WTC11 (cell line): ENCODE results near the gene BMPR2. TPM values are rescaled to one million over a fixed set of nuclear protein-coding genes. Genes with fewer than 3 reads are reported as not detected.
"Not testable (repeated sequence)": the region's sequence is repeated elsewhere in the genome, so short reads cannot be mapped to it uniquely, and the experiment has no call there.

Source experiments
- ATAC-seq: fragments of 200-7000 bp; cut with Tn5 transposase; 2 replicates; pipeline ENCODE4 v1.10.0; 2021; ENCODE audit warnings: mild to moderate bottlenecking, moderate library complexity
- CTCF ChIA-PET: fragments of 300-600 bp; sonication (Branson Sonifier 250); formaldehyde crosslinking; loops from one replicate; lab custom pipeline; 2021; ENCODE audit warnings: antibody characterized with exemption; lab: Charles Lee
- POLR2A ChIA-PET: fragments of 350-600 bp; sonication (Branson Sonifier 250); formaldehyde crosslinking; loops from one replicate; lab custom pipeline; 2021; ENCODE audit warnings: antibody characterized with exemption; lab: Charles Lee
- DNase-seq: peaks from one replicate; pipeline ENCODE4 v3.0.0; 2021; ENCODE audit warnings: low spot score
- H3K27ac Mint-ChIP-seq: 2 replicates; pipeline ENCODE4 v1.8.0; 2021; ENCODE audit warnings: mixed read lengths
- H3K27me3 Mint-ChIP-seq: 2 replicates; pipeline ENCODE4 v1.8.0; 2021; ENCODE audit warnings: low read depth, mild to moderate bottlenecking, moderate library complexity, mixed read lengths
- H3K36me3 Mint-ChIP-seq: 2 replicates; pipeline ENCODE4 v1.8.0; 2021; ENCODE audit warnings: mixed read lengths
- H3K4me1 Mint-ChIP-seq: 2 replicates; pipeline ENCODE4 v1.8.0; 2022; ENCODE audit warnings: mixed read lengths
- H3K4me3 Mint-ChIP-seq: 2 replicates; pipeline ENCODE4 v1.8.0; 2021; ENCODE audit warnings: mild to moderate bottlenecking, moderate library complexity, mixed read lengths
- H3K9me3 Mint-ChIP-seq: 2 replicates; pipeline ENCODE4 v1.8.0; 2021; ENCODE audit warnings: mixed read lengths
- ATF1 ChIP-seq: sonication (generic); formaldehyde crosslinking; IDR thresholded peaks from 2 replicates; pipeline ENCODE4 v1.8.1; 2023; ENCODE audit warnings: mild to moderate bottlenecking, moderate library complexity, missing genetic modification reagents
- CREM ChIP-seq: sonication (generic); formaldehyde crosslinking; IDR thresholded peaks from 2 replicates; pipeline ENCODE4 v1.8.1; 2022; ENCODE audit warnings: mild to moderate bottlenecking, missing genetic modification reagents, moderate library complexity
- FOXJ3 ChIP-seq: sonication (generic); formaldehyde crosslinking; IDR thresholded peaks from 2 replicates; pipeline ENCODE4 v1.9.0; 2021; ENCODE audit warnings: missing genetic modification reagents, mild to moderate bottlenecking, borderline replicate concordance
- FOXP1 ChIP-seq: sonication (generic); formaldehyde crosslinking; IDR thresholded peaks from 2 replicates; pipeline ENCODE4 v1.8.0; 2022; ENCODE audit warnings: missing genetic modification reagents, mild to moderate bottlenecking, moderate library complexity, borderline replicate concordance
- NR1H2 ChIP-seq: sonication (generic); formaldehyde crosslinking; IDR thresholded peaks from 2 replicates; pipeline ENCODE4 v1.9.0; 2021; ENCODE audit warnings: mild to moderate bottlenecking, moderate library complexity, missing genetic modification reagents
- OVOL2 ChIP-seq: fragments of 250-450 bp; sonication (Bioruptor Pico); IDR thresholded peaks from 2 replicates; pipeline ENCODE4 v1.9.0; 2021; ENCODE audit warnings: mild to moderate bottlenecking, borderline replicate concordance
- PRRX2 ChIP-seq: fragments of 250-450 bp; sonication (Bioruptor Pico); IDR thresholded peaks from 2 replicates; pipeline ENCODE4 v1.8.0; 2021; ENCODE audit warnings: mild to moderate bottlenecking
- total RNA-seq: library from RNA; stranded (reverse); gene quantifications from 3 replicates; pipeline ENCODE4 v1.2.3, GENCODE V29; 2021
- TF ChIP-seq, protein P1 (sequence below): sonication (generic); formaldehyde crosslinking; IDR thresholded peaks from 2 replicates; pipeline ENCODE4 v1.8.0; 2022; ENCODE audit warnings: missing genetic modification reagents
- TF ChIP-seq, protein P2 (sequence below): fragments of 250-450 bp; sonication (Bioruptor Pico); IDR thresholded peaks from 2 replicates; pipeline ENCODE4 v1.9.0; 2021; ENCODE audit warnings: moderate library complexity, mild to moderate bottlenecking, inconsistent platforms, borderline replicate concordance
- TF ChIP-seq, protein P3 (sequence below): sonication (generic); formaldehyde crosslinking; conservative IDR thresholded peaks from 2 replicates; pipeline ENCODE4 v1.8.1; 2023; ENCODE audit warnings: mild to moderate bottlenecking, low read depth, missing genetic modification reagents, moderate library complexity

The BMPR2 gene
- total RNA-seq, 1 experiment from 2014 or later, result 22.1 TPM

DNA sequence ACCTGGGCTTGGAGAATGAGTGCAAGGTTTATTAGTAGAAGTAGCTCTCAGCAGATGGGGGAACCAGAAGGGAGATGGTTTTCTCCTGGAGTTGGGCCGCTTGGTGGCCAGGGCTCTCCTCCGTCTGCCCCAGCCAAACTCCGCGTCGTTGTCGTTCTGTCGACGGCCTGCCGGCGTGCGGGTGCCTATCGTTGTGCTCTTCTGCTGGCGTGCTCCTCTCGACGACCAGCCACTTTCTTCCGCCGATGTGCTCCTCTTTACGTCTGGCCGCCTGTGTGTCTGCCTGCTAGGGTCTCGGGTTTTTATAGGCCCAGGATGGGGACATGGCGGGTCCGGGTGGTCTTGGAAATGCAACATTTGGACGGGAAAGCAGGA is 119.1 kb downstream of the BMPR2 start (continued):
- TF ChIP-seq FOXJ3, result no peak
- TF ChIP-seq, protein P1, sequence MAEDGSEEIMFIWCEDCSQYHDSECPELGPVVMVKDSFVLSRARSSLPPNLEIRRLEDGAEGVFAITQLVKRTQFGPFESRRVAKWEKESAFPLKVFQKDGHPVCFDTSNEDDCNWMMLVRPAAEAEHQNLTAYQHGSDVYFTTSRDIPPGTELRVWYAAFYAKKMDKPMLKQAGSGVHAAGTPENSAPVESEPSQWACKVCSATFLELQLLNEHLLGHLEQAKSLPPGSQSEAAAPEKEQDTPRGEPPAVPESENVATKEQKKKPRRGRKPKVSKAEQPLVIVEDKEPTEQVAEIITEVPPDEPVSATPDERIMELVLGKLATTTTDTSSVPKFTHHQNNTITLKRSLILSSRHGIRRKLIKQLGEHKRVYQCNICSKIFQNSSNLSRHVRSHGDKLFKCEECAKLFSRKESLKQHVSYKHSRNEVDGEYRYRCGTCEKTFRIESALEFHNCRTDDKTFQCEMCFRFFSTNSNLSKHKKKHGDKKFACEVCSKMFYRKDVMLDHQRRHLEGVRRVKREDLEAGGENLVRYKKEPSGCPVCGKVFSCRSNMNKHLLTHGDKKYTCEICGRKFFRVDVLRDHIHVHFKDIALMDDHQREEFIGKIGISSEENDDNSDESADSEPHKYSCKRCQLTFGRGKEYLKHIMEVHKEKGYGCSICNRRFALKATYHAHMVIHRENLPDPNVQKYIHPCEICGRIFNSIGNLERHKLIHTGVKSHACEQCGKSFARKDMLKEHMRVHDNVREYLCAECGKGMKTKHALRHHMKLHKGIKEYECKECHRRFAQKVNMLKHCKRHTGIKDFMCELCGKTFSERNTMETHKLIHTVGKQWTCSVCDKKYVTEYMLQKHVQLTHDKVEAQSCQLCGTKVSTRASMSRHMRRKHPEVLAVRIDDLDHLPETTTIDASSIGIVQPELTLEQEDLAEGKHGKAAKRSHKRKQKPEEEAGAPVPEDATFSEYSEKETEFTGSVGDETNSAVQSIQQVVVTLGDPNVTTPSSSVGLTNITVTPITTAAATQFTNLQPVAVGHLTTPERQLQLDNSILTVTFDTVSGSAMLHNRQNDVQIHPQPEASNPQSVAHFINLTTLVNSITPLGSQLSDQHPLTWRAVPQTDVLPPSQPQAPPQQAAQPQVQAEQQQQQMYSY (CRISPR knock-in tag), result no peak

DNA sequence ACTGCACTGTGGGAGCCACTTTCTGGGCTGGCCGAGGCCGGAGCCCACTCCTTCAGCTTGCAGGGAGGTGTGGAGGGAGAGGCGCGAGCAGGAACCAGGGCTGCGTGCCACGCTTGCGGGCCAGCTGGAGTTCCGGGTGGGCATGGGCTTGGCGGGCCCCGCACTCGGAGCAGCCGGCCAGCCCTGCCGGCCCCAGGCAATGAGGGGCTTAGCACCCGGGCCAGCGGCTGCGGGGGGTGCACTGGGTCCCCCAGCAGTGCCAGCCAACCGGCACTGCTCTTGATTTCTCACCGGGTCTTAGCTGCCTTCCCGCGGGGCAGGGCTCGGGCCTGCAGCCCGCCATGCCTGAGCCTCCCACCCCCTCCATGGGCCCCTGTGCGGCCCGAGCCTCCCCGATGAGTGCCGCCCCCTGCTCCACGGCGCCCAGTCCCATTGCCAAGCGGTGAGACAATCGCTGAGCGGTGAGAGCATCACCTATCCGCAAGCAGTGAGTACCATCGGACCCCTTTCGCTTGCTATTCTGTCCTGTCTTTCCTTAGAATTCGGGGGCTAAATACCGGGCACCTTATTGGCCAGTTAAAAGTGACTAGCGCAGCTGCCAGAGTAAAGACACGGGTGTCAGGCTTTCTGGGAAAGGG is 120.8 kb downstream of the BMPR2 start:
- H3K4me1 Mint-ChIP-seq, result peaks cover 63% of the 10 kb centered on the region
- peak; percentile 24 for DNase-seq
- H3K4me3 Mint-ChIP-seq, result peak overlapping the region; percentile 77
- not testable (repeated sequence) for H3K27me3 Mint-ChIP-seq, H3K27ac Mint-ChIP-seq, H3K36me3 Mint-ChIP-seq, H3K9me3 Mint-ChIP-seq
- ChIA-PET CTCF (interaction anchor here (0.6 kb wide), 1 partner anchor 16 kb away, joined by 3 read pairs; no protein-coding TSS in a partner anchor), POLR2A (interaction anchor here (0.6 to 1.2 kb wide), 2 partner anchors 56 to 138 kb away, joined by 3 read pairs; partner anchors contain the start of gene FAM117B)
- peak; percentile 45 for ATAC-seq

DNA sequence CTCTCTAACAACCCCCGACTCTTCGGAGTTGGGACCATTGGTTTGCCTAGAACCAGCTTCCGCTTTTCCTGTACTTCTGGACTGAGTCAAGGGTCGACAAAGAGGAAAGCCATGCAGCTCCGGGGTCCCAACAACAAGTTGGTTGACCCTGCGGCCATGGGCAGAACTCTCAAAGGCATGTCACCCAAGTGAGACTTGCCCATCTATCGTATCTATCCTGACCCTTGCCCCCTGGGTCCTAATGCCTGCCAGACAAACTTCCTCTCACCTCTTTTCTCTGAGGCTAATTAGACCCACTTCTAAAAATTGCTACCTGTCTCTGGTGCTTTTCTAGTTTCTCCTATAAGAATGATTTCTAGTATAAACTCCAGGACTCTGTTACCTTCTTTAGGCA is 121.3 kb downstream of the BMPR2 start:
- DNase-seq, result peak; percentile 23
- POLR2A ChIA-PET, result interaction anchor here (0.6 to 1.2 kb wide), 2 partner anchors 56 to 138 kb away, joined by 3 read pairs; partner anchors contain the start of gene FAM117B
- not testable (repeated sequence) for H3K27ac Mint-ChIP-seq, H3K36me3 Mint-ChIP-seq, H3K9me3 Mint-ChIP-seq, ATAC-seq, H3K27me3 Mint-ChIP-seq
- peaks cover 65% of the 10 kb centered on the region for H3K4me1 Mint-ChIP-seq
- H3K4me3 Mint-ChIP-seq, result peak overlapping the region; percentile 77
- CTCF ChIA-PET, result interaction anchor here (0.6 kb wide), 1 partner anchor 17 kb away, joined by 3 read pairs; no protein-coding TSS in a partner anchor

DNA sequence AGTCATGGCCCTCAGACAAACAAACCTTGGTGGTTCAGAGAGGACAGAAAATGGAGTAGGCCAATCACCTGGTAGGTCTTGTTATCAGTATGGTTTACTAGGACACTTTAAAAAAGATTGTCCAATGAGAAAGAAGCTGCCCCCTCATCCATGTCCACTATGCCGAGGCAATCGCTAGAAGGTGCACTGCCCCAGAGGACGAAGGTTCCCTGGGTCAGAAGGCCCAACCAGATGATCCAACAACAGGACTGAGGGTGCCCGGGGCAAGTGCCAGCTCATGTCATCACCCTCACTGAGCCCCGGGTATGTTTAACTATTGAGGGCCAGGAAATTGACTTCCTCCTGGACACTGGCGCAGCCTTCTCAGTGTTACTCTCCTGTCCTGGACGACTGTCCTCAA is 123.7 kb downstream of the BMPR2 start:
- Mint-ChIP-seq H3K36me3 (peaks cover 24% of the 10 kb centered on the region), H3K4me1 (peaks cover 51% of the 10 kb centered on the region)
- not testable (repeated sequence) for H3K27me3 Mint-ChIP-seq, ATAC-seq, H3K9me3 Mint-ChIP-seq, H3K4me3 Mint-ChIP-seq, DNase-seq, H3K27ac Mint-ChIP-seq
- ChIA-PET CTCF (interaction anchor here (0.6 kb wide), 1 partner anchor 52 kb away, joined by 3 read pairs; no protein-coding TSS in a partner anchor), POLR2A (interaction anchor here (0.6 kb wide), 1 partner anchor 410 kb away, joined by 3 read pairs; no protein-coding TSS in a partner anchor)

DNA sequence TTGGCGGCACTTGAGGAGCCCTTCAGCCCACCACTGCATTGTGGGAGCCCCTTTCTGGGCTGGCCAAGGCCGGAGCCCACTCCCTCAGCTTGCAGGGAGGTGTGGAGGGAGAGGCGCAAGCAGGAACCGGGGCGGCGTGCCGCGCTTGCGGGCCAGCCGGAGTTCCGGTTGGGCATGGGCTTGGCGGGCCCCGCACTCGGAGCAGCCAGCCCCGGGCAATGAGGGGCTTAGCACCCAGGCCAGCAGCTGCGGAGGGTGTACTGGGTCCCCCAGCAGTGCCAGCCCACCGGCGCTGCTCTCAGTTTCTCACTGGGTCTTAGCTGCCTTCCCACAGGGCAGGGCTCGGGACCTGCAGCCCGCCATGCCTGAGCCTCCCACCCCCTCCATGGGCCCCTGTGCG is 127.1 kb downstream of the BMPR2 start:
- DNase-seq, CTCF ChIA-PET, H3K9me3 Mint-ChIP-seq, ATAC-seq, H3K4me3 Mint-ChIP-seq, H3K27me3 Mint-ChIP-seq, POLR2A ChIA-PET, H3K27ac Mint-ChIP-seq: not testable (repeated sequence)
- peaks cover 26% of the 10 kb centered on the region for H3K36me3 Mint-ChIP-seq
- H3K4me1 Mint-ChIP-seq, result peaks cover 27% of the 10 kb centered on the region

DNA sequence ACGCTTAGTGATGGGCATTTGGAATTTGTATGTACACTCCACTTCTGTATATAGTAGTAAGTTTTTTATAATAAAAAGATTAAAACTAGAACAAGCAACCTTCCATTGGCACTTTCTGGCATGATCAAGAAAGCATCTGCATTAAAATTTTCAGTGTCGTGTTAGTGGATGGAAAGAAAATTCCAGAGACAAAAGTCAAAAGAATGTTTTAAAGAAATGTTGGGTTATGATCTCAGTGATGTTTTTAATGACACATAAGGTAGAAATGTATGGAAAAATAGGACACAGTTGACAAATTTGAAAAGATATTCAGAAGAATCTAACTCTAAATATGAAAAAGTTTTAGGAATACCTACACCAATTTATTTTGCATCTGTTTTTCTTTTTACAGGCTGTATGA is 132.6 kb downstream of the BMPR2 start:
- peaks cover 12% of the 10 kb centered on the region for H3K36me3 Mint-ChIP-seq
- DNase-seq (no peak), ATAC-seq (no peak)
- H3K4me3 Mint-ChIP-seq, result no peak overlapping the region
- ChIA-PET POLR2A (no interaction called here), CTCF (no interaction called here)
- H3K9me3 Mint-ChIP-seq, result peaks cover 3% of the 10 kb centered on the region; the same call in 1 of the 2 replicates
- no peaks in the 10 kb centered on the region for H3K27me3 Mint-ChIP-seq
- no peak overlapping the region for H3K27ac Mint-ChIP-seq
- H3K4me1 Mint-ChIP-seq, result no peaks in the 10 kb centered on the region
- TF ChIP-seq, protein P1 (CRISPR knock-in tag), result no peak
- TF ChIP-seq, protein P2, sequence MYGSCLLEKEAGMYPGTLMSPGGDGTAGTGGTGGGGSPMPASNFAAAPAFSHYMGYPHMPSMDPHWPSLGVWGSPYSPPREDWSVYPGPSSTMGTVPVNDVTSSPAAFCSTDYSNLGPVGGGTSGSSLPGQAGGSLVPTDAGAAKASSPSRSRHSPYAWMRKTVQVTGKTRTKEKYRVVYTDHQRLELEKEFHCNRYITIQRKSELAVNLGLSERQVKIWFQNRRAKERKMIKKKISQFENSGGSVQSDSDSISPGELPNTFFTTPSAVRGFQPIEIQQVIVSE, result no peak
- TF ChIP-seq CREM (CRISPR knock-in tag) (no peak), NR1H2 (CRISPR knock-in tag) (no peak), ATF1 (CRISPR knock-in tag) (no peak), FOXP1 (CRISPR knock-in tag) (no peak), OVOL2 (CRISPR knock-in tag) (no peak), PRRX2 (no peak)
- TF ChIP-seq, protein P3, sequence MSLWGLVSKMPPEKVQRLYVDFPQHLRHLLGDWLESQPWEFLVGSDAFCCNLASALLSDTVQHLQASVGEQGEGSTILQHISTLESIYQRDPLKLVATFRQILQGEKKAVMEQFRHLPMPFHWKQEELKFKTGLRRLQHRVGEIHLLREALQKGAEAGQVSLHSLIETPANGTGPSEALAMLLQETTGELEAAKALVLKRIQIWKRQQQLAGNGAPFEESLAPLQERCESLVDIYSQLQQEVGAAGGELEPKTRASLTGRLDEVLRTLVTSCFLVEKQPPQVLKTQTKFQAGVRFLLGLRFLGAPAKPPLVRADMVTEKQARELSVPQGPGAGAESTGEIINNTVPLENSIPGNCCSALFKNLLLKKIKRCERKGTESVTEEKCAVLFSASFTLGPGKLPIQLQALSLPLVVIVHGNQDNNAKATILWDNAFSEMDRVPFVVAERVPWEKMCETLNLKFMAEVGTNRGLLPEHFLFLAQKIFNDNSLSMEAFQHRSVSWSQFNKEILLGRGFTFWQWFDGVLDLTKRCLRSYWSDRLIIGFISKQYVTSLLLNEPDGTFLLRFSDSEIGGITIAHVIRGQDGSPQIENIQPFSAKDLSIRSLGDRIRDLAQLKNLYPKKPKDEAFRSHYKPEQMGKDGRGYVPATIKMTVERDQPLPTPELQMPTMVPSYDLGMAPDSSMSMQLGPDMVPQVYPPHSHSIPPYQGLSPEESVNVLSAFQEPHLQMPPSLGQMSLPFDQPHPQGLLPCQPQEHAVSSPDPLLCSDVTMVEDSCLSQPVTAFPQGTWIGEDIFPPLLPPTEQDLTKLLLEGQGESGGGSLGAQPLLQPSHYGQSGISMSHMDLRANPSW, result no peak
